DND-41 (cell line): ENCODE results near the gene BCAN.

Experiments
- EZH2 ChIP-seq: IDR thresholded peaks from 3 replicates; pipeline ENCODE4 v1.6.1; 2012; ENCODE audit warnings: borderline replicate concordance, low read depth, mild to moderate bottlenecking, moderate library complexity, low read length, inconsistent platforms; ENCODE audit not compliant: severe bottlenecking
- TF ChIP-seq, protein P1 (sequence below): IDR thresholded peaks from 2 replicates; pipeline ENCODE4 v1.5.1; 2012; ENCODE audit warnings: borderline replicate concordance, low read length, moderate library complexity, mild to moderate bottlenecking; ENCODE audit not compliant: poor library complexity, severe bottlenecking; ENCODE audit errors: extremely low read depth

DNA sequence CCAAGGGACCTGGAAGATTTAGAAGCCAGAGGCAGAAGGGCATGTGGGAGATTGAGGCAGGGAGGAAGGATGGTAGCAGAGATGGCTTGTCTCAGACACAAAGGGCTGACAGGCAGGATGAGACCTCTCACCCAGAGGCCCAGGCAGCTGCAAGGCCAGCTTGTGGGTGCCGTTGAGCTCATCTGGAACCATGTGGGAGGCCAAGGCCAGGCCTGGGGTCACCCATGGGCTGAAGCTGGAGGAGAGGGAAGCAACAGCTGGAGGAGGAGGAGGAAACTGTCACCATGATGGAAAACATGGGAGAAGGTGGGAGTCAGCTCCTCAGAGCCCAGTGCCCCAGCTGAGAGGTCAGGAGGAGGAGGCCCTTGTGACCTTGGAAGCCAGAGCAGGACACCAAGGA lies 57.1 kb downstream of the BCAN start:
- TF ChIP-seq, protein P1, sequence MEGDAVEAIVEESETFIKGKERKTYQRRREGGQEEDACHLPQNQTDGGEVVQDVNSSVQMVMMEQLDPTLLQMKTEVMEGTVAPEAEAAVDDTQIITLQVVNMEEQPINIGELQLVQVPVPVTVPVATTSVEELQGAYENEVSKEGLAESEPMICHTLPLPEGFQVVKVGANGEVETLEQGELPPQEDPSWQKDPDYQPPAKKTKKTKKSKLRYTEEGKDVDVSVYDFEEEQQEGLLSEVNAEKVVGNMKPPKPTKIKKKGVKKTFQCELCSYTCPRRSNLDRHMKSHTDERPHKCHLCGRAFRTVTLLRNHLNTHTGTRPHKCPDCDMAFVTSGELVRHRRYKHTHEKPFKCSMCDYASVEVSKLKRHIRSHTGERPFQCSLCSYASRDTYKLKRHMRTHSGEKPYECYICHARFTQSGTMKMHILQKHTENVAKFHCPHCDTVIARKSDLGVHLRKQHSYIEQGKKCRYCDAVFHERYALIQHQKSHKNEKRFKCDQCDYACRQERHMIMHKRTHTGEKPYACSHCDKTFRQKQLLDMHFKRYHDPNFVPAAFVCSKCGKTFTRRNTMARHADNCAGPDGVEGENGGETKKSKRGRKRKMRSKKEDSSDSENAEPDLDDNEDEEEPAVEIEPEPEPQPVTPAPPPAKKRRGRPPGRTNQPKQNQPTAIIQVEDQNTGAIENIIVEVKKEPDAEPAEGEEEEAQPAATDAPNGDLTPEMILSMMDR: no peak
- no peak for TF ChIP-seq EZH2
